GM12801 (cell line): ENCODE measurements around the gene TAS1R2.

Experiments used
- CTCF ChIP-seq: IDR thresholded peaks from one replicate; pipeline ENCODE4 v1.5.1; 2011; ENCODE audit warnings: control low read depth; ENCODE audit not compliant: insufficient read length; ENCODE audit errors: extremely low read depth

The TAS1R2 gene

DNA sequence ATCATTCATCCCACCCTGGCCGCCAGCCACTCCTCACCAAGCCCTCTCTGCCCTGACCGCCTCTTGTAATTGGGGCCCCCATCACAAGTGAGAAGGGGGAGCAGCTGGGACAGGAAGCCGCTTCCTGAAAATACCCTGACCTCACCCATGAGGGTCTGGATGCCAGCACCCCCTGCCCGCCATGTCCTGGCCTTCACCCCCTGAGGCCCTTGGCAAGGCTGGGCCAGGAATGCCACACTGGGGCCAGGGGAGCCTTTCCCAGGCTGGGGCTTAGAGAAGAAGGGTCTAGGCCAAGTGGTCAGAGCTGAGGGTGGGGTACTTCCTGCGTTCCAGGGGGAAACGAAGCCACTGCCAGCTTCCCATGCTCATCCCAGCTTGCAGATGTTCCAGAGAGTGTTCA lies 60.5 kb downstream of the TAS1R2 start:
- TF ChIP-seq CTCF: no peak

- TF ChIP-seq CTCF: no peak
Measured at GRCh38 chr1:18798533-18798932, 60.9 kb downstream of the TAS1R2 start.

- TF ChIP-seq CTCF: no peak
Measured at GRCh38 chr1:18796950-18797349, 62.5 kb downstream of the TAS1R2 start.

GRCh38 chr1:18795002-18795689 lies 64.3 kb downstream of the TAS1R2 start:
- no peak for TF ChIP-seq CTCF

- TF ChIP-seq CTCF: no peak
Measured at GRCh38 chr1:18794561-18794960, 64.9 kb downstream of the TAS1R2 start.

GRCh38 chr1:18794051-18794450 lies 65.4 kb downstream of the TAS1R2 start:
- no peak for TF ChIP-seq CTCF

- TF ChIP-seq CTCF: no peak
Measured at GRCh38 chr1:18793164-18793563, 66.3 kb downstream of the TAS1R2 start.
